CMK (cell line): ENCODE measurements around the gene ZDHHC14.

Source experiments
- DNase-seq: peaks from one replicate; pipeline ENCODE4 v3.0.0-alpha.2; 2010; ENCODE audit warnings: low read depth

The ZDHHC14 gene

GRCh38 chr6:157669323-157669722 lies 288.3 kb downstream of the ZDHHC14 start:
- DNase-seq = no peak

- DNase-seq = no peak
These were observed 288.8 kb downstream of the ZDHHC14 start for GRCh38 chr6:157669747-157670216.

- no peak for DNase-seq
These were observed 289.6 kb downstream of the ZDHHC14 start for GRCh38 chr6:157670466-157671186.

DNA sequence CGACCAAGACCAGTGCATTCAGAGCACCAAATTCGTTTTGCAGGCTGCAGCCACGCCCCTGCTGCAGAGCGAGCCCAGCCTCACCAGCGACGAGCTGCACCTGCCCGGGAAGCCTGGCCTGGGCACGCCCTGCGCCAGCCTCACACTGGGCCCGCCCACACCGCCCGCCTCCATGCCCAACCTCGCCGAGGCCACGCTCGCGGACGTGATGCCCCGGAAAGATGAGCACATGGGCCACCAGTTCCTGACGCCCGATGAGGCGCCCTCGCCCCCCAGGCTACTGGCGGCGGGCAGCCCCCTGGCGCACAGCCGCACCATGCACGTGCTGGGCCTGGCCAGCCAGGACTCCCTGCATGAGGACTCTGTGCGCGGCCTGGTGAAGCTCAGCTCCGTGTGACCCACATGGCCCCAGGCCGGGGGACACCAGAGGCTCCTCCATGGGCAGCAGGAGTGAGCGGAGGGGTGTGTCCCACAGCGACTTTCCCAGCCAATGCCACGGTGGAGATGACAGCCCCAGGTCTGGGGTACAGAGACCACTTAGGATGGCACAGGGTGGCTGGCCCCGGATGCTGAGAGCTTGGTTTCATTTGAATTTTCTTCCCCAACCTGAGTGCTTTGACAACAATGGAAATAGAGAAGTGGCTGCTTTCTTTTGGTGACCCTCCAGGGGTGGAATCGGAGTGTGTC lies 291.9 kb downstream of the ZDHHC14 start:
- no peak for DNase-seq

- no peak for DNase-seq
These were observed 292.6 kb downstream of the ZDHHC14 start for GRCh38 chr6:157673596-157673995.

- no peak for DNase-seq
These were observed 293.1 kb downstream of the ZDHHC14 start for GRCh38 chr6:157674061-157674460.

GRCh38 chr6:157675831-157676230 lies 294.8 kb downstream of the ZDHHC14 start:
- DNase-seq = no peak

DNA sequence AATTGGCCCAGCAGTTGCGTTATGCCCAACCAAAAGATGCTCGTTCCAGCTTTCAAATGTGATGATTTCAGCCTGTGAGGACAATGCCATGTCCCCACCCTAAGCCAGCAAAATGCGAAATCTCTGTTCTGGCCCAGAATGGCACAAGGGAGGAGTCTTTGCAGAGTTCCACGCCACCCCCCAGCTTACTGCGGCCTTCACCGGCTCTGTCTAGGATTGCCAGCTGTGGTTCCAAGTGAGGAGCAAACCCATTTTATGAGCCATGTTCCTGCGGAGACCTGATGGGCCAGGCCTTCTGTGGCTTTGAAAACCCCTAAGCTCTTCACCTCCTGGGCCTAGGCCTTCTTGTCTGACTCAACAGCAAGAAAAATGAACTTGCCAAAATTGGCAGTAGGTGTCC lies 295.3 kb downstream of the ZDHHC14 start:
- no peak for DNase-seq

DNA sequence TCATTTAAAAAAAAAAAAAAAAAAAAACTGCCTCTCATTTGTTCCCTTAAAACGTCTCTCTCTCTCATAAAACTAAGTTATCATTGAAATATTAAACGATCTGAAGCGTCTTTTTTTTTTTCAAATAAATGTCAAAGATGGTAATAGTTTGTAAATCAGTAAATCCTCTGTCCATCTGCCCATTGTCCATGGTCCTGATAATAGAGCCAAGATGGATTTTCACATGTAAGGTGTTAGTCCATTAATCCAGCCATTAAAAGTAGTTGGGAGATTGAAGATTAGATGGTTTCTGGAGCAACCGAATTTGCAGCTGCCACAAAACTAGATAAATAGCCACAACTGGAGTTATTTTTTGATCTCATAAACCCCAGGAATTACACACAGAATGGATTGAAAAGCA lies 296.2 kb downstream of the ZDHHC14 start:
- no peak for DNase-seq

- DNase-seq = no peak
These were observed 298.9 kb downstream of the ZDHHC14 start for GRCh38 chr6:157679605-157680580.

DNA sequence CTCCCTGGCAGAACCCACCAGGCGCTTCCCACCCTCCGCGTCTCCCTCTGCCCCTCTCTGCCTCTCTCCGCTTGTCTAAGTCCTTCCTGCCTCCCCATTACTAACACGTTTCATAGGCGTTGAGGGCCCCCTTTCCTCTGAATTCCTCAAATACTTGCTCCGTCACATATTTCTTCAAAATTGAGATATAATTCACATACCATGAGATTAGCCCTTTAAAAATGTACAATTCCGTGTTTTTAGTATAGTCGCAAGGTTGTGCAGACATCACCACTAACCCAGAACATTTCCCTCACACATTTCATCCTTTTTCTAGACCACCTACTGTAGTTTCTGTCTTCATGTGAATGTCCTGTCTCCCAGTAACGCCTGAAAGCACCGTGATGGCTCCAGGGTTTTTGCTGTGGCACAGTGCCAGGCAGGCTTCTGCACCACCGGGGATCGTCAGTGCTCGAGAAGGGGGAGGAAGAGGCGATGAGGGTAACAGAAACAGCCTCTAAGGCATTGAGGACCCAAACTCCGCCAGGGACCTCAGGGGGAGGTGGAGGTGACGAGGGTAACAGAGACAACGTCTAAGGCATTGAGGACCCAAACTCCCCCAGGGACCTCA lies 300.2 kb downstream of the ZDHHC14 start:
- no peak for DNase-seq

GRCh38 chr6:157682856-157683481 lies 302.0 kb downstream of the ZDHHC14 start:
- no peak for DNase-seq

- no peak for DNase-seq
These were observed 302.7 kb downstream of the ZDHHC14 start for GRCh38 chr6:157683707-157684106.

GRCh38 chr6:157684620-157685299 lies 303.8 kb downstream of the ZDHHC14 start:
- DNase-seq = no peak

GRCh38 chr6:157685596-157686280 lies 304.7 kb downstream of the ZDHHC14 start:
- no peak for DNase-seq

- DNase-seq = no peak
These were observed 307.4 kb downstream of the ZDHHC14 start for GRCh38 chr6:157688275-157688959.

DNA sequence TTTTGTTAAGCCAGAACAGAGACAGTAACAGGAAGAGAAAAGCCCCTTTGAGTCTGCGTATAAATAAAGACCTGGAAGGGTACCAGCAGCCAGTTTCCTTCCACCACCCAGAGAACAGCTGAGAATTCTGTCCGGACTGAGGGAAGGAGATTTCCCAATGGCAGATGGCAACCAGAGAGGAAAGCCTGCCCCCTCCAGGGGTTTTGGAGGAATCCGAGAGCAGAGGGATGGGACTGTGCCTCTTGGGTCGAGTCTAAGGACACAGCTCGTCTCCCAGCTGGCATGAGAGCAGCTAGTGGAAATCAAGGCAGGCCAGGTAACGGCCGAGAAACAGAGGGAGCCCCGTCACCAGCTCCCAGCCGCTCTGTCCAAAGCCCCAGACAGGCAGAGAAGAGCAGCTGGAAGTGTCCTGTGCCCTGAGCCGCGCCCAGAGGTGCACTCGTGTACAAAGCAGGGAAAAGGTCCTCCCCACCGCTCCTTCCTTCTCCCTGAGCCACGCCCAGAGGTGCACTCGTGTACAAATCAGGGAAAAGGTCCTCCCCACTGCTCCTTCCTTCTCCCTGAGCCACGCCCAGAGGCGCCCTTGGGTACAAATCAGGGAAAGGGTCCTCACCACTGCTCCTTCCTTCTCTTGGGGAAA lies 308.1 kb downstream of the ZDHHC14 start:
- no peak for DNase-seq

GRCh38 chr6:157689875-157690274 lies 308.9 kb downstream of the ZDHHC14 start:
- no peak for DNase-seq
